ENCODE results near the gene FBN1. TPM values are rescaled to one million over a fixed set of nuclear protein-coding genes. Genes with fewer than 3 reads are reported as not detected.

The FBN1 gene
- total RNA-seq, 2 donors from 2014 or later: 258 to 300 TPM

DNA sequence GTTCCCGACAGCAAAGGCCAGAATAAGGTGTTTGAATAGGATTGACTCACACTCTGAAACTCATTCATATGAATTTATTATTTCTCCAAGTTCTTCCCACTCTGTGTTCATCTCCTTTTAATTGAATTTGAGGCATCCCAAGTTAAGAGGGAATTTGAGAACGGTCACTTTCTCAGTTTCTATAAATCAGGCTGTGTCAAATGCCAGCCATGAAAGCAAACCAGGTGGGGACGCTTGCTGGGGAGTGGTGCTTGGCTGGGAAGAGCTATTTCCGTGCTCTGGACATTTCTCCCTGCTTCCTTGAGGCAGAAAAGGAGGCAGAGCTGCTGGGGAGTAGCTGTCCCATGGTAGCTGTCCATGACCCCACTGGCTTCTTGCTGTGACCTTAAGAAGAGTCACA, 116.6 kb downstream of the FBN1 start:
- no peak overlapping the region for H3K27ac ChIP-seq
- no peak overlapping the region for H3K4me3 ChIP-seq
- TF ChIP-seq, protein P1, sequence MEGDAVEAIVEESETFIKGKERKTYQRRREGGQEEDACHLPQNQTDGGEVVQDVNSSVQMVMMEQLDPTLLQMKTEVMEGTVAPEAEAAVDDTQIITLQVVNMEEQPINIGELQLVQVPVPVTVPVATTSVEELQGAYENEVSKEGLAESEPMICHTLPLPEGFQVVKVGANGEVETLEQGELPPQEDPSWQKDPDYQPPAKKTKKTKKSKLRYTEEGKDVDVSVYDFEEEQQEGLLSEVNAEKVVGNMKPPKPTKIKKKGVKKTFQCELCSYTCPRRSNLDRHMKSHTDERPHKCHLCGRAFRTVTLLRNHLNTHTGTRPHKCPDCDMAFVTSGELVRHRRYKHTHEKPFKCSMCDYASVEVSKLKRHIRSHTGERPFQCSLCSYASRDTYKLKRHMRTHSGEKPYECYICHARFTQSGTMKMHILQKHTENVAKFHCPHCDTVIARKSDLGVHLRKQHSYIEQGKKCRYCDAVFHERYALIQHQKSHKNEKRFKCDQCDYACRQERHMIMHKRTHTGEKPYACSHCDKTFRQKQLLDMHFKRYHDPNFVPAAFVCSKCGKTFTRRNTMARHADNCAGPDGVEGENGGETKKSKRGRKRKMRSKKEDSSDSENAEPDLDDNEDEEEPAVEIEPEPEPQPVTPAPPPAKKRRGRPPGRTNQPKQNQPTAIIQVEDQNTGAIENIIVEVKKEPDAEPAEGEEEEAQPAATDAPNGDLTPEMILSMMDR (IDR thresholded peaks at IDR 0.05): no peak
- DNase-seq (ENCODE audit: low spot score): no peak
- H3K9me3 ChIP-seq: no peaks in the 10 kb centered on the region
- H3K4me1 ChIP-seq (ENCODE audit: control insufficient read depth in 1 of 2, low read depth in 2 of 2): no peaks in the 10 kb centered on the region
- peaks cover 20% of the 10 kb centered on the region for H3K36me3 ChIP-seq
- no peaks in the 10 kb centered on the region for H3K27me3 ChIP-seq (replicated peaks; ENCODE audit: insufficient read depth)
- no peak for ATAC-seq (ENCODE audit: insufficient number of reproducible peaks, low FRiP score, low read depth)

- TF ChIP-seq, protein P1 (IDR thresholded peaks at IDR 0.05): no peak
Observed at GRCh38 chr15:48527517-48527916, 118.0 kb downstream of the FBN1 start.

DNA sequence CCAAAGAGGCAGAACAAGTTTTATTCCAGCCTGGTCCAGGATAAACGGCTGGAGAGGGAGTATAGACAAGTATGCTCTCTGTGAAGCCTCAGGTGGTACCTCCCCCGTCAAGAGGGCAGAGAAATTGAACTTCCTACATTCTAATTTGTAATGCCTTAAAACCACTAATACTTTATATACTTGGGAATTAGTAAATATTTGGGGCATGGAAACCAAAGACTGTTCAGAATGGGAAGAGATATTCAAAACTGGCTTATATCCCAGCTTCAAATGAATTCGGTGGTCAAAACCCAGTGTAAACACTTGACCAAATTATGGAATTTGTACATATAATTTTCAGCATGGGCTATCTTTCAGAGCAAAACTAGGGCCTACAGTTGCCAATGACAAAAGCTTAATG, 122.6 kb downstream of the FBN1 start:
- Histone ChIP-seq H3K9me3 (no peaks in the 10 kb centered on the region), H3K27me3 (replicated peaks; ENCODE audit: insufficient read depth) (no peaks in the 10 kb centered on the region), H3K4me1 (ENCODE audit: control insufficient read depth in 1 of 2, low read depth in 2 of 2) (no peaks in the 10 kb centered on the region), H3K4me3 (no peak overlapping the region), H3K27ac (no peak overlapping the region), H3K36me3 (peaks cover 26% of the 10 kb centered on the region)
- ATAC-seq (ENCODE audit: insufficient number of reproducible peaks, low FRiP score, low read depth): no peak
- DNase-seq (ENCODE audit: low spot score): no peak
- TF ChIP-seq, protein P1 (IDR thresholded peaks at IDR 0.05): no peak

More at GRCh38 chr15:48527517-48527916, 118.0 kb downstream of the FBN1 start:
- DNase-seq (ENCODE audit: low spot score): no peak
- H3K4me1 ChIP-seq (ENCODE audit: control insufficient read depth in 1 of 2, low read depth in 2 of 2): no peaks in the 10 kb centered on the region
- H3K4me3 ChIP-seq: no peak overlapping the region
- H3K27me3 ChIP-seq (replicated peaks; ENCODE audit: insufficient read depth): no peaks in the 10 kb centered on the region
- no peaks in the 10 kb centered on the region for H3K9me3 ChIP-seq
- H3K27ac ChIP-seq: no peak overlapping the region
- H3K36me3 ChIP-seq: peaks cover 26% of the 10 kb centered on the region
- ATAC-seq (ENCODE audit: insufficient number of reproducible peaks, low FRiP score, low read depth): no peak

- no peak for ATAC-seq (ENCODE audit: insufficient number of reproducible peaks, low FRiP score, low read depth)
- DNase-seq (ENCODE audit: low spot score): no peak
- TF ChIP-seq, protein P1 (IDR thresholded peaks at IDR 0.05): no peak
- no peaks in the 10 kb centered on the region for H3K9me3 ChIP-seq
- H3K36me3 ChIP-seq: peaks cover 28% of the 10 kb centered on the region
- H3K27me3 ChIP-seq (replicated peaks; ENCODE audit: insufficient read depth): no peaks in the 10 kb centered on the region
- H3K27ac ChIP-seq: no peak overlapping the region
- H3K4me1 ChIP-seq (ENCODE audit: control insufficient read depth in 1 of 2, low read depth in 2 of 2): no peaks in the 10 kb centered on the region
- no peak overlapping the region for H3K4me3 ChIP-seq
Observed at GRCh38 chr15:48522123-48522522, 123.4 kb downstream of the FBN1 start.

- no peaks in the 10 kb centered on the region for H3K9me3 ChIP-seq
- TF ChIP-seq, protein P1 (IDR thresholded peaks at IDR 0.05): no peak
- H3K36me3 ChIP-seq: peaks cover 31% of the 10 kb centered on the region
- no peak overlapping the region for H3K27ac ChIP-seq
- ATAC-seq (ENCODE audit: insufficient number of reproducible peaks, low FRiP score, low read depth) (no peak), DNase-seq (ENCODE audit: low spot score) (no peak)
- H3K4me3 ChIP-seq: no peak overlapping the region
- no peaks in the 10 kb centered on the region for H3K27me3 ChIP-seq (replicated peaks; ENCODE audit: insufficient read depth)
- no peaks in the 10 kb centered on the region for H3K4me1 ChIP-seq (ENCODE audit: control insufficient read depth in 1 of 2, low read depth in 2 of 2)
Observed at GRCh38 chr15:48520376-48521155, 124.9 kb downstream of the FBN1 start.
